KMS-11 (cell line): ENCODE results near the gene ZIC1.

ENCODE experiments used
- H2AFZ ChIP-seq: fragments of 200-600 bp; sonication (generic); 2 replicates; pipeline ENCODE4 v1.6.1; 2016; ENCODE audit warnings: antibody characterized with exemption, mixed run types, low read depth
- H3K27ac ChIP-seq: fragments of 200-600 bp; sonication (generic); 2 replicates; pipeline ENCODE4 v1.6.1; 2016; ENCODE audit warnings: mild to moderate bottlenecking, mixed run types
- H3K27me3 ChIP-seq: fragments of 200-600 bp; sonication (generic); 2 replicates; pipeline ENCODE4 v1.6.1; 2017; ENCODE audit warnings: mild to moderate bottlenecking, low read depth, mixed run types, moderate library complexity; ENCODE audit not compliant: insufficient read depth
- H3K36me3 ChIP-seq: fragments of 200-600 bp; sonication (generic); 2 replicates; pipeline ENCODE4 v1.6.1; 2017; ENCODE audit warnings: mild to moderate bottlenecking, mixed run types; ENCODE audit not compliant: insufficient read depth
- H3K4me1 ChIP-seq: fragments of 200-600 bp; sonication (generic); 2 replicates; pipeline ENCODE4 v1.6.1; 2016; ENCODE audit warnings: mild to moderate bottlenecking, low read depth, mixed run types; ENCODE audit not compliant: poor library complexity, severe bottlenecking
- H3K4me2 ChIP-seq: fragments of 200-600 bp; sonication (generic); 2 replicates; pipeline ENCODE4 v1.7.0; 2016; ENCODE audit warnings: mild to moderate bottlenecking, mixed run types
- H3K4me3 ChIP-seq: fragments of 200-600 bp; sonication (generic); IDR thresholded peaks from 2 replicates; pipeline ENCODE4 v1.6.1; 2017; ENCODE audit warnings: low read depth, low read length, mixed read lengths; ENCODE audit not compliant: insufficient read depth
- H3K79me2 ChIP-seq: fragments of 200-600 bp; sonication (generic); 2 replicates; pipeline ENCODE4 v1.6.1; 2016; ENCODE audit warnings: low read depth, mixed run types; ENCODE audit not compliant: insufficient read depth
- H3K9ac ChIP-seq: fragments of 200-600 bp; sonication (generic); 2 replicates; pipeline ENCODE4 v1.6.1; 2016; ENCODE audit warnings: mild to moderate bottlenecking, mixed run types
- H4K20me1 ChIP-seq: fragments of 200-600 bp; sonication (generic); 2 replicates; pipeline ENCODE4 v1.6.1; 2016; ENCODE audit warnings: mild to moderate bottlenecking, mixed run types; ENCODE audit not compliant: insufficient read depth
- TF ChIP-seq, protein P1 (sequence below): fragments of 200-600 bp; sonication (generic); conservative IDR thresholded peaks from 2 replicates; pipeline ENCODE4 v1.6.1; 2017; ENCODE audit warnings: low read depth, mild to moderate bottlenecking, antibody characterized with exemption, low read length, moderate library complexity, mixed read lengths

Gene ZIC1

DNA sequence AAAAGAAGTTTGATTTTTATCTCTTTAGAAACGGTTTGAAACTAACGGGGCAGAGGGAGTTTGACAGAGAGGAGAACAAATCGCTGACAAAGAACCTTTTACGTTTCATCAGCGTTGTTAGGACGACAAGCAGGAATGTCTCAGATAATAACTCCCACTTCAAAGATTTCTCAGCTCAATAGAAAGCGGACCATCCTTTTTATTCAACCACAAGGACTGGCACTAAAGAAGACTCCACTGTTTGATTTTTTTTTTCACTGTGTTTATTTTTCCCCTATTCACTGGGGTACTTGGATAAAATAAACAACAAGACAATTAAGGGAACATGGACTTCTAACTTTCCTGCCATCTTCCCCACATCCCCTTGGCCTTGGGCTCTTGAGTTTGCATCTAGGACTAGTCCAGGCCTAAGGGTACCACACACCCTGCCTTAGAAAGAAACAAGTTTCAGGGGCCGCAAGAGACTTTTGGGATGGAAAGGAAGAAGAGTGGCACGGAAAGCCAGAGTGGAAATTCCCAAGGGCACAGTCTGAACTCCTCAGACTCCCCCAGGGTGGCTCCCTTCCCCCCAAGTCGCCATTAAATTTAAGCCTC lies 21.8 kb upstream of the ZIC1 start:
- Histone ChIP-seq H3K27me3 (no peaks in the 10 kb centered on the region), H3K9ac (no peak overlapping the region), H3K4me1 (no peaks in the 10 kb centered on the region), H3K4me2 (no peak overlapping the region), H4K20me1 (no peaks in the 10 kb centered on the region), H3K36me3 (no peaks in the 10 kb centered on the region), H3K27ac (no peak overlapping the region), H2AFZ (no peak overlapping the region), H3K4me3 (no peak overlapping the region), H3K79me2 (no peaks in the 10 kb centered on the region)
- TF ChIP-seq, protein P1, sequence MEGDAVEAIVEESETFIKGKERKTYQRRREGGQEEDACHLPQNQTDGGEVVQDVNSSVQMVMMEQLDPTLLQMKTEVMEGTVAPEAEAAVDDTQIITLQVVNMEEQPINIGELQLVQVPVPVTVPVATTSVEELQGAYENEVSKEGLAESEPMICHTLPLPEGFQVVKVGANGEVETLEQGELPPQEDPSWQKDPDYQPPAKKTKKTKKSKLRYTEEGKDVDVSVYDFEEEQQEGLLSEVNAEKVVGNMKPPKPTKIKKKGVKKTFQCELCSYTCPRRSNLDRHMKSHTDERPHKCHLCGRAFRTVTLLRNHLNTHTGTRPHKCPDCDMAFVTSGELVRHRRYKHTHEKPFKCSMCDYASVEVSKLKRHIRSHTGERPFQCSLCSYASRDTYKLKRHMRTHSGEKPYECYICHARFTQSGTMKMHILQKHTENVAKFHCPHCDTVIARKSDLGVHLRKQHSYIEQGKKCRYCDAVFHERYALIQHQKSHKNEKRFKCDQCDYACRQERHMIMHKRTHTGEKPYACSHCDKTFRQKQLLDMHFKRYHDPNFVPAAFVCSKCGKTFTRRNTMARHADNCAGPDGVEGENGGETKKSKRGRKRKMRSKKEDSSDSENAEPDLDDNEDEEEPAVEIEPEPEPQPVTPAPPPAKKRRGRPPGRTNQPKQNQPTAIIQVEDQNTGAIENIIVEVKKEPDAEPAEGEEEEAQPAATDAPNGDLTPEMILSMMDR, result no peak

DNA sequence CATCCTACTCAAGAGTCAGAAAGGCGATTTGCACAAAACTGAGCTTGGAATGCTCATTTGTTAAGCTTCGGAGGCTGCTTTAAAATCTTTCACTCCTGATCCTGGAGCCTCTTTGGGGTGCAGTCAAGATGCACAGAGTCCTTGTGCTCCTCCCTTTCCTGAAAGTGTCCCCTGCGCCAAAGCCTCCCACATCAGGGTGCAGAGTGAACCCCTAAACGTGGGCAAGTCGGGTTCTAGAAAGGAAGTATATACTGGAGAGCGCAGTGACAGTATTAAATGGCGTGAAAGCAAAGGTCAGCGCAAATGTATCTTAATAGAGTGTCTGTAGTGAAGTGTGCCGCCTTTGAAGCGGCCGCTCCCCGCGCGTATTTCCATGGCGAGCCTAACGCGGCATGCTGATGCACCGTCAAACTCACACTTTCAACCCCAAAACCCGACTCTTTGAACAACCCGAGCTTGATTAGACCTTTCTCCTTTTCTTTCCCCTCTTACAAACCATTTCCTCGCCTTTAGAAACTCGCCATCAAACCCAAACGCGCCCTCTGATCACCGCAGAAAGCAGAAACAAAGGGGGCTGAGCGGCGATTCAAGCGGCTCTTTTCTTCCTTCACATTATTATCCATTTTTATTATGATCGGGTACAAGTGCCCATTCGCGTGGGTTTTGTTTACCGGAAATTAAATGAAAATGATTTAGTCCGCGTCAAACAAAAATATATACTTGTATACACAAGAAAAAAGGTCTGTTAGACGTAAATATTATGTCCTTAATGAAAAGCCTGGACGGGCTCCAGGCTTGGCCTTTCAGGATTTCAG lies 21.1 kb upstream of the ZIC1 start:
- TF ChIP-seq, protein P1, result no peak
- no peak overlapping the region for H2AFZ ChIP-seq
- H3K4me2 ChIP-seq, result no peak overlapping the region
- no peak overlapping the region for H3K27ac ChIP-seq
- no peak overlapping the region for H3K4me3 ChIP-seq
- no peaks in the 10 kb centered on the region for H3K36me3 ChIP-seq
- H4K20me1 ChIP-seq, result no peaks in the 10 kb centered on the region
- H3K9ac ChIP-seq, result no peak overlapping the region
- no peaks in the 10 kb centered on the region for H3K27me3 ChIP-seq
- no peaks in the 10 kb centered on the region for H3K4me1 ChIP-seq
- no peaks in the 10 kb centered on the region for H3K79me2 ChIP-seq

DNA sequence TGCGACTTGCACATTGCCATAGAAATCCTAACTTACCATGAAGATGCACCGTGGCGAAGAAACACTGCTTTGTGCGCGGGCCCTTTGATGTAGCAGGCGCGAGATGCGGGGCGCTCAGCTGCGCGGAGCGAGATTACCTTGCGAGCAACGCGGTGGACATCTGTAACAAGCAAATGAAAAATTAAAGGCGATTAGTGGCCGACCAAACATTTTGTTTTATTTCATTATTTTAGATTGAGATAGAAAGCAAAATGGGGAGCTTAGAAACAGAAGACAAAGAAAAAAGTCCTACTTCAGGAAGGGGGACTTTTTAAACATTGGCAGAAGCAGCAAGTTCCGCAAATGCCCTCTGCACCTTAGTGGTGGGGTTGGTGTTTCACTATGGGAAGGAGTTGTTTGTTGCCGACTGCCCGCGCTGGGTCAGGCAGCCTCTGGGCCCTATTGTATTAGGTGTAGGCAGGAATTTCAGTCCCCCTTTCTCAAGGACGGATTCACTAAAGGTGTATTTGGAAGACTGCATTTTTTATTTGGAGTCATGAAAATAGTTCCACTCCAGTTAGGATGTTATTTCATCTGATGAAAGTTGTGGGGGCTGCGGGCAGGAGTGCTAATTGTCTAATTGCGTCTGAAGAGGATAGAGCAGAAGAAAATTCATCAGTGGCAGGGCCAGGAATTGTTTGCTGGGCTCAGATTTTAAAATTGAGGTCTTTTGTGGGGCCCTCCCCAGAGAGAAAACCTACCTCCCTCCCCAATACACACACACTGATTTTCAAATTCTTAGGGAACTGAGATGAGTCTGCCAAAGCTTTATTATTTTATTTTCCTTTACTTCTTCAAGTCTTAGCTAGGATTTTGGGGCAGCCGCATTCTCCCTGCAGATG lies 20.2 kb upstream of the ZIC1 start:
- H3K4me1 ChIP-seq, result no peaks in the 10 kb centered on the region
- H3K4me2 ChIP-seq, result no peak overlapping the region
- no peaks in the 10 kb centered on the region for H3K27me3 ChIP-seq
- H2AFZ ChIP-seq, result no peak overlapping the region
- no peaks in the 10 kb centered on the region for H4K20me1 ChIP-seq
- no peak overlapping the region for H3K27ac ChIP-seq
- TF ChIP-seq, protein P1, result no peak
- no peaks in the 10 kb centered on the region for H3K36me3 ChIP-seq
- no peak overlapping the region for H3K9ac ChIP-seq
- no peak overlapping the region for H3K4me3 ChIP-seq
- H3K79me2 ChIP-seq, result no peaks in the 10 kb centered on the region

DNA sequence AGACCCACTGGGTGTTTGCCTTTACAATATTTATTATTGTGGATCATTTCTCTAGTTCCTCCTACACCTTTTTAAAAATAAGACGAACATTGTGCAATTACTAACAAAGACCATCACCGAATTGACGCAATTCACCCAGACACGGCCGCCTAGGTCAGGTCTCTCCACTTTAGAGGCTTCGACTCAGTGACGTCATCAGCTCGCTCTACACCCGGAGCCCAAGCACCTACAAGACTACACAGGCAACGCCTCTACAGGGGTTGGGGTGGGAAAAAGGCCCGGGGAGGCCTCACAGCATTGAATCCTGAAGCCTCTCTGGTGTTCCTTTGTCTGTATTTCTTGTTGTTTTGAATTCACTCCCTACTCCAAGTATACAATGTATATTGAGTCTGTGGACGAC lies 19.4 kb upstream of the ZIC1 start:
- H2AFZ ChIP-seq, result no peak overlapping the region
- H4K20me1 ChIP-seq, result no peaks in the 10 kb centered on the region
- H3K4me2 ChIP-seq, result no peak overlapping the region
- TF ChIP-seq, protein P1, result no peak
- no peak overlapping the region for H3K27ac ChIP-seq
- H3K4me1 ChIP-seq, result no peaks in the 10 kb centered on the region
- no peaks in the 10 kb centered on the region for H3K27me3 ChIP-seq
- H3K79me2 ChIP-seq, result no peaks in the 10 kb centered on the region
- H3K4me3 ChIP-seq, result no peak overlapping the region
- no peak overlapping the region for H3K9ac ChIP-seq
- H3K36me3 ChIP-seq, result no peaks in the 10 kb centered on the region
